Transverse colon (tissue), 4 donors: ENCODE measurements around the gene NUMA1. TPM values are rescaled to one million over a fixed set of nuclear protein-coding genes. Genes with fewer than 3 reads are reported as not detected.

ENCODE experiments used
- DNase-seq: peaks from one replicate; pipeline ENCODE4 v3.0.0-alpha.2; 2019
- H3K27ac ChIP-seq, 4 donors: fragments of 200-600 bp; sonication (generic); 2 replicates each; pipeline ENCODE4 v1.5.1; 2016 to 2018; ENCODE audit warnings: inconsistent platforms in 4 of 4
- H3K27me3 ChIP-seq: fragments of 200-600 bp; sonication (generic); 2 replicates; pipeline ENCODE4 v1.5.1; 2017; ENCODE audit warnings: inconsistent platforms
- H3K36me3 ChIP-seq, 4 donors: fragments of 200-600 bp; sonication (generic); 2 replicates each; pipeline ENCODE4 v1.5.1; 2017 to 2019; ENCODE audit warnings: inconsistent platforms in 4 of 4
- H3K4me1 ChIP-seq, 4 donors: fragments of 200-600 bp; sonication (generic); 2 replicates each; pipeline ENCODE4 v1.5.1; 2017 to 2020; ENCODE audit warnings: inconsistent platforms in 4 of 4
- H3K4me3 ChIP-seq, 4 donors: fragments of 200-600 bp; sonication (generic); 1 replicate in 1 of 4; 2 replicates in 3 of 4; pipeline versions ENCODE4 v1.5.1 to v1.6.1; 2017 to 2019; ENCODE audit warnings: inconsistent platforms in 4 of 4
- H3K9me3 ChIP-seq, 2 donors: fragments of 200-600 bp; sonication (generic); 2 replicates each; pipeline ENCODE4 v1.5.1; 2017 to 2019; ENCODE audit warnings: inconsistent platforms in 2 of 2
- EP300 ChIP-seq: sonication (generic); formaldehyde crosslinking; IDR thresholded peaks from one replicate; pipeline ENCODE4 v1.6.1; 2017; ENCODE audit warnings: antibody characterized with exemption, low read depth
- POLR2A ChIP-seq: fragments of 450-650 bp; IDR thresholded peaks from one replicate; pipeline ENCODE4 v1.6.1; 2016; ENCODE audit warnings: antibody characterized with exemption, mild to moderate bottlenecking, moderate library complexity
- POLR2AphosphoS5 ChIP-seq, 3 donors: sonication (generic); formaldehyde crosslinking; IDR thresholded peaks; one replicate each; pipeline ENCODE4 v1.6.1; 2016; ENCODE audit warnings: antibody characterized with exemption in 3 of 3
- WGBS, 2 donors: methylation state at CpG; one replicate each; pipeline ENCODE4 v1.1.5; 2018; ENCODE audit warnings: low coverage in 1 of 2; 5-methylcytosine and 5-hydroxymethylcytosine counted together
- in situ Hi-C, 4 donors: fragments of 200-750 bp; cut with MboI; loops; one replicate each; pipeline versions ENCODE4 v1.15.0 to v1.15.1; 2017; ENCODE audit warnings: low sequenced_read_pairs in 3 of 4, low pct_ligation_motif_present in 1 of 4, low pct_unique_long_range_greater_than_20kb in 1 of 4
- intact Hi-C: fragments of 100-400 bp; cut with DNase I; formaldehyde crosslinking; loops from one replicate; pipeline ENCODE4 v1.15.1; 2023; ENCODE audit warnings: low total_unique reads
- total RNA-seq, 4 donors: library from RNA; depleted of rRNA; stranded (reverse); fragments of >200 nt; gene quantifications; one replicate each; pipeline ENCODE4 v1.1.0, GENCODE V29; 2016
- TF ChIP-seq, protein P1 (sequence below), 5 experiments: fragments of 200-600 bp in 3 of 5; fragments of 450-650 bp in 2 of 5; sonication (generic) in 3 of 5; IDR thresholded peaks; 1 replicate in 2 of 5; 2 replicates in 3 of 5; pipeline ENCODE4 v1.5.1; 2016 to 2017; ENCODE audit warnings: antibody characterized with exemption in 5 of 5, inconsistent platforms in 3 of 5, mild to moderate bottlenecking in 2 of 5, moderate library complexity in 1 of 5

Gene NUMA1
- total RNA-seq, 4 donors from 2014 or later = 323 to 520 (median 419) TPM

DNA sequence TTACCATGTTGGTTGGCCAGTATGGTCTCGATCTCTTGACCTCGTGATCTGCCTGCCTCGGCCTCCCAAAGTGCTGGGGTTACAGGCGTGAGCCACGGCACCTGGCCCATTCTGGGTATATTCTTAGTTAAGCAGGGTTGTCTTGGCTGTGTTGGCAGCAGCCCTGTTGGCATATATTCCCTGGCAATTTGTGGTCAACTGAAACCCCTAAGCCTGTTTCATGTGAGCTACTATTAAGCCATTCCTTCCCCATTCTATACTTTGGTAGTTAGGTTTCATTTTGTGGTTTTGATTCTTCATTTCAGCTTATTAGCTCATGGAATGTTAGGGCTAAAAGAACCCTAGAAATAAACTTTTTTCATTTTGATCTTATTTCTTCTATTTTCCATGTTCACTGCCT lies 103.8 kb downstream of the NUMA1 start:
- Histone ChIP-seq H3K9me3 (no peaks in the 10 kb centered on the region), H3K27ac (no peak overlapping the region), H3K36me3 (no peaks in the 10 kb centered on the region), H3K27me3 (no peaks in the 10 kb centered on the region), H3K4me3 (no peak overlapping the region), H3K4me1 (no peaks in the 10 kb centered on the region)
- no peak for DNase-seq
- intact Hi-C loops (no loop called here), in situ Hi-C loops (loop anchor here in 3 of 4 donors (25.0 kb wide), 1 partner anchor 436 kb away; no protein-coding TSS in a partner anchor)
- TF ChIP-seq POLR2AphosphoS5 (IDR thresholded peaks at IDR 0.05) (no peak), POLR2A (no peak), EP300 (no peak)
- TF ChIP-seq, protein P1, sequence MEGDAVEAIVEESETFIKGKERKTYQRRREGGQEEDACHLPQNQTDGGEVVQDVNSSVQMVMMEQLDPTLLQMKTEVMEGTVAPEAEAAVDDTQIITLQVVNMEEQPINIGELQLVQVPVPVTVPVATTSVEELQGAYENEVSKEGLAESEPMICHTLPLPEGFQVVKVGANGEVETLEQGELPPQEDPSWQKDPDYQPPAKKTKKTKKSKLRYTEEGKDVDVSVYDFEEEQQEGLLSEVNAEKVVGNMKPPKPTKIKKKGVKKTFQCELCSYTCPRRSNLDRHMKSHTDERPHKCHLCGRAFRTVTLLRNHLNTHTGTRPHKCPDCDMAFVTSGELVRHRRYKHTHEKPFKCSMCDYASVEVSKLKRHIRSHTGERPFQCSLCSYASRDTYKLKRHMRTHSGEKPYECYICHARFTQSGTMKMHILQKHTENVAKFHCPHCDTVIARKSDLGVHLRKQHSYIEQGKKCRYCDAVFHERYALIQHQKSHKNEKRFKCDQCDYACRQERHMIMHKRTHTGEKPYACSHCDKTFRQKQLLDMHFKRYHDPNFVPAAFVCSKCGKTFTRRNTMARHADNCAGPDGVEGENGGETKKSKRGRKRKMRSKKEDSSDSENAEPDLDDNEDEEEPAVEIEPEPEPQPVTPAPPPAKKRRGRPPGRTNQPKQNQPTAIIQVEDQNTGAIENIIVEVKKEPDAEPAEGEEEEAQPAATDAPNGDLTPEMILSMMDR (IDR thresholded peaks at IDR 0.05) = no peak
- 92% methylated on average over 5 of the region's 5 CpGs; no CpG with 5 or more reads in 1 of the 2 donors for WGBS, 2 donors

DNA sequence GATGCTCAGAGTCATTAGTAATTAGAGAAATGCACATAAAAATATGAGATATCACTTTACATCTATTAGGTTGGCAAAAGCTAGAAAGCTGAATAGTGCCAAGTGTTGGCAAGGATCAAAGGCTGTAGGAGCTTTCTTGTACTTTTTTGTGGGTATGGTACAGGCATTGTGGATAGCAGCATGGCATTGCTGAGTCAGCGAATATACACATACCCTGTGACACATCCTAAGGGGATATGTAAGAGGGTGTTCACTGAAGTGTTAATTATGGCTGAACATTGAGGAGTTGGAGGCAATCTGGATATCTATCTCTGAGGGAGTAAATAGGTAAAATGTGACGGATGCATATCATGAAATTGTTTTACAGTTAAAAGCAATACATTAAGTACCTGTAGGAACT lies 108.7 kb downstream of the NUMA1 start:
- no peak for DNase-seq
- Histone ChIP-seq H3K27me3 (no peaks in the 10 kb centered on the region), H3K4me3 (no peak overlapping the region), H3K9me3 (no peaks in the 10 kb centered on the region), H3K4me1 (no peaks in the 10 kb centered on the region), H3K27ac (no peak overlapping the region), H3K36me3 (peaks cover 0 to 9% (median 2%) of the 10 kb centered on the region in 4 donors)
- in situ Hi-C loops (no loop called here), intact Hi-C loops (no loop called here)
- WGBS, 2 donors = 95% methylated on average over 2 of the region's 2 CpGs
- TF ChIP-seq, protein P1 (IDR thresholded peaks at IDR 0.05) = no peak
- TF ChIP-seq POLR2AphosphoS5 (IDR thresholded peaks at IDR 0.05) (no peak), EP300 (no peak), POLR2A (no peak)

DNA sequence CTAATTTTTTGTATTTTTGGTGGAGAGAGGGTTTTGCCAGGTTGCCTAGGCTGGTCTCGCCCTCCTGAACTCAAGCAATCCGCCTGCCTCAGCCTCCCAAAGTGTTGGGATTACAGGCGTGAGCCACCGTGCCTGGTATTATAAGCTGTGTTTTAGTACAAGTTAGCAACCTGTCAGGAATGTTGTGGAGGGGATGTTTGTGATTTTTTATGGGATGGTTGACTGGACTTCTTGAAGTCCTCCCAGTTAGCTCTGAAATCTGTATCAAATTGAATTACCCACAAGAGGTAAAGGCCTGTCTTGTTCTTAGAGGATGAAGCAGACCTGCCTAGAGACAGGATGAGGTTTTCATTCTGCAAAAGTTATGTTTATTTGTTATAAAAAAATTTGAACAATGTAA lies 115.7 kb downstream of the NUMA1 start:
- Histone ChIP-seq H3K36me3 (peaks cover 0 to 13% (median 4%) of the 10 kb centered on the region in 4 donors), H3K4me3 (no peak overlapping the region), H3K9me3 (no peaks in the 10 kb centered on the region), H3K27ac (no peak overlapping the region), H3K27me3 (no peaks in the 10 kb centered on the region), H3K4me1 (peaks cover 0 to 6% (median 0%) of the 10 kb centered on the region in 4 donors)
- in situ Hi-C loops = no loop called here
- 91 to 100% methylated on average over 4 of the region's 4 CpGs for WGBS, 2 donors
- DNase-seq = no peak
- TF ChIP-seq, protein P1 (IDR thresholded peaks at IDR 0.05) = no peak
- TF ChIP-seq EP300 = no peak
- TF ChIP-seq POLR2A = no peak
- TF ChIP-seq POLR2AphosphoS5 (IDR thresholded peaks at IDR 0.05) = no peak
- intact Hi-C loops = no loop called here

GRCh38 chr11:71963468-71963867 lies 116.9 kb downstream of the NUMA1 start:
- intact Hi-C loops (no loop called here), in situ Hi-C loops (no loop called here)
- WGBS, 2 donors = 93 to 95% methylated on average over 5 to 8 of the region's 8 CpGs
- TF ChIP-seq POLR2AphosphoS5 (IDR thresholded peaks at IDR 0.05) (no peak), POLR2A (no peak), EP300 (no peak)
- TF ChIP-seq, protein P1 (IDR thresholded peaks at IDR 0.05) = no peak
- no peak for DNase-seq
- peaks cover 0 to 6% (median 0%) of the 10 kb centered on the region in 4 donors for H3K4me1 ChIP-seq
- H3K27me3 ChIP-seq = no peaks in the 10 kb centered on the region
- no peak overlapping the region for H3K4me3 ChIP-seq
- H3K27ac ChIP-seq = no peak overlapping the region
- H3K9me3 ChIP-seq = no peaks in the 10 kb centered on the region
- H3K36me3 ChIP-seq = peaks cover 0 to 12% (median 4%) of the 10 kb centered on the region in 4 donors
